Brain microvascular endothelial cell (primary cell): ENCODE data around the gene CHD1.
A peak's percentile ranks its signal among the peaks of the same experiment; 100 is the strongest.

Source experiments
- DNase-seq: peaks from one replicate; pipeline ENCODE4 v3.0.0-alpha.2; 2020
- H3K27ac ChIP-seq: fragments of 250-450 bp; sonication (Bioruptor Pico); 2 replicates; pipeline ENCODE4 v1.5.1; 2020; ENCODE audit warnings: mild to moderate bottlenecking, moderate library complexity
- H3K27me3 ChIP-seq: fragments of 250-450 bp; sonication (Bioruptor Pico); replicated peaks from 2 replicates; pipeline ENCODE4 v1.5.1; 2020; ENCODE audit warnings: mild to moderate bottlenecking
- H3K36me3 ChIP-seq: fragments of 250-450 bp; sonication (Bioruptor Pico); replicated peaks from 2 replicates; pipeline ENCODE4 v1.5.1; 2020; ENCODE audit warnings: mild to moderate bottlenecking
- H3K4me3 ChIP-seq: 2 replicates; pipeline ENCODE4 v1.5.1; 2011; ENCODE audit warnings: low read depth, mild to moderate bottlenecking, control low read depth, low read length, moderate library complexity
- CTCF ChIP-seq: IDR thresholded peaks from 2 replicates; pipeline ENCODE4 v1.5.1; 2011; ENCODE audit warnings: low read depth, mild to moderate bottlenecking, moderate library complexity, low read length, control low read depth, inconsistent platforms; ENCODE audit errors: missing control alignments
- in situ Hi-C: cut with HindIII; loops from 2 replicates; pipeline ENCODE4 v1.10.0; 2017; ENCODE audit warnings: low sequenced_read_pairs, low pct_ligation_motif_present

CHD1 gene

GRCh38 chr5:98934546-98934945 is 5.7 kb upstream of the CHD1 start:
- no peak overlapping the region for H3K4me3 ChIP-seq
- H3K27ac ChIP-seq = no peak overlapping the region
- no peaks in the 10 kb centered on the region for H3K27me3 ChIP-seq
- no peak for TF ChIP-seq CTCF
- no peak for DNase-seq
- in situ Hi-C loops = no loop called here
- no peaks in the 10 kb centered on the region for H3K36me3 ChIP-seq

GRCh38 chr5:98933445-98934072 is 4.8 kb upstream of the CHD1 start:
- in situ Hi-C loops = no loop called here
- no peak overlapping the region for H3K27ac ChIP-seq
- DNase-seq = no peak
- no peaks in the 10 kb centered on the region for H3K27me3 ChIP-seq
- no peaks in the 10 kb centered on the region for H3K36me3 ChIP-seq
- H3K4me3 ChIP-seq = no peak overlapping the region
- TF ChIP-seq CTCF = no peak

GRCh38 chr5:98930972-98931762 is 2.4 kb upstream of the CHD1 start:
- H3K4me3 ChIP-seq = no peak overlapping the region
- no peak for DNase-seq
- no peaks in the 10 kb centered on the region for H3K36me3 ChIP-seq
- H3K27ac ChIP-seq = no peak overlapping the region
- in situ Hi-C loops = no loop called here
- TF ChIP-seq CTCF = no peak
- no peaks in the 10 kb centered on the region for H3K27me3 ChIP-seq

GRCh38 chr5:98929710-98930298 is 997 bp upstream of the CHD1 start:
- DNase-seq = no peak
- Histone ChIP-seq H3K27me3 (no peaks in the 10 kb centered on the region), H3K27ac (peak overlapping the region; percentile 100), H3K4me3 (peak overlapping the region; percentile 97), H3K36me3 (no peaks in the 10 kb centered on the region)
- no peak for TF ChIP-seq CTCF
- in situ Hi-C loops = no loop called here

GRCh38 chr5:98927989-98928872 is 576 bp downstream of the CHD1 start:
- peak; percentile 26 for DNase-seq
- TF ChIP-seq CTCF = no peak
- H3K27ac ChIP-seq = peak overlapping the region; percentile 100
- H3K36me3 ChIP-seq = peaks cover 9% of the 10 kb centered on the region
- peak overlapping the region; percentile 97 for H3K4me3 ChIP-seq
- no peaks in the 10 kb centered on the region for H3K27me3 ChIP-seq
- in situ Hi-C loops = no loop called here
